M059J (cell line): Measurements from ENCODE around the gene C2orf92. TPM values are rescaled to one million over a fixed set of nuclear protein-coding genes. Genes with fewer than 3 reads are reported as not detected.
"Not testable (repeated sequence)": the region's sequence is repeated elsewhere in the genome, so short reads cannot be mapped to it uniquely, and the experiment has no call there.

Experiments used
- DNase-seq: peaks from one replicate; pipeline ENCODE4 v3.0.0-alpha.2; 2012; ENCODE audit warnings: low read depth
- total RNA-seq: library from RNA; depleted of rRNA; stranded (reverse); fragments of >200 nt; shearing (Covaris generic); gene quantifications from 2 replicates; pipeline ENCODE4 v1.2.3, GENCODE V29; 2014

Gene C2orf92
- total RNA-seq, 1 experiment from 2014 or later, result 1.1 TPM

GRCh38 chr2:97660044-97660774, 9.3 kb upstream of the C2orf92 start:
- DNase-seq, result no peak

GRCh38 chr2:97660775-97661389, 8.6 kb upstream of the C2orf92 start:
- no peak for DNase-seq

- DNase-seq, result no peak
Measured at GRCh38 chr2:97661927-97662326, 7.6 kb upstream of the C2orf92 start.

- DNase-seq, result no peak
Measured at GRCh38 chr2:97662386-97662894, 7.1 kb upstream of the C2orf92 start.

- DNase-seq, result peak; percentile 97
Measured at GRCh38 chr2:97662895-97663625, 6.5 kb upstream of the C2orf92 start.

- DNase-seq, result no peak
Measured at GRCh38 chr2:97663626-97663961, 5.9 kb upstream of the C2orf92 start.

GRCh38 chr2:97663962-97664635, 5.4 kb upstream of the C2orf92 start, which contains the start of gene ACTR1B:
Gene ACTR1B (minus strand): TSS chr2:97664044. CDS start chr2:97663890, 154 bp downstream.
- DNase-seq, result peak; percentile 97

GRCh38 chr2:97664636-97664970, 4.9 kb upstream of the C2orf92 start:
- no peak for DNase-seq

- no peak for DNase-seq
Measured at GRCh38 chr2:97670471-97670870, 958 bp downstream of the C2orf92 start.

GRCh38 chr2:97671526-97671925, 2.0 kb downstream of the C2orf92 start:
- DNase-seq, result no peak

GRCh38 chr2:97672606-97673140, 3.2 kb downstream of the C2orf92 start:
- not testable (repeated sequence) for DNase-seq

- DNase-seq, result no peak
Measured at GRCh38 chr2:97673182-97673914, 3.8 kb downstream of the C2orf92 start.

GRCh38 chr2:97673915-97674283, 4.4 kb downstream of the C2orf92 start:
- DNase-seq, result no peak

GRCh38 chr2:97675430-97676113, 6.1 kb downstream of the C2orf92 start:
- no peak for DNase-seq

GRCh38 chr2:97676620-97677019, 7.1 kb downstream of the C2orf92 start:
- no peak for DNase-seq

GRCh38 chr2:97677480-97677879, 8.0 kb downstream of the C2orf92 start:
- no peak for DNase-seq

- no peak for DNase-seq
Measured at GRCh38 chr2:97678298-97678697, 8.8 kb downstream of the C2orf92 start.

GRCh38 chr2:97687235-97687634, 17.7 kb downstream of the C2orf92 start:
- DNase-seq, result not testable (repeated sequence)

GRCh38 chr2:97688062-97688827, 18.7 kb downstream of the C2orf92 start:
- DNase-seq, result peak; percentile 40

GRCh38 chr2:97691166-97691565, 21.7 kb downstream of the C2orf92 start:
- no peak for DNase-seq
